Ascending aorta (tissue), 2 donors: Measurements from ENCODE around the gene RPS6KA2. TPM values are rescaled to one million over a fixed set of nuclear protein-coding genes. Genes with fewer than 3 reads are reported as not detected.

ENCODE experiments used
- DNase-seq, 2 donors: peaks; one replicate each; pipeline ENCODE4 v3.0.0-alpha.2; 2019; ENCODE audit warnings: low spot score in 2 of 2
- H3K27ac ChIP-seq, 2 donors: fragments of 200-600 bp; sonication (generic); one replicate each; pipeline ENCODE4 v1.5.1; 2016 to 2017; ENCODE audit warnings: mild to moderate bottlenecking in 1 of 2
- H3K27me3 ChIP-seq: fragments of 200-600 bp; sonication (generic); one replicate; pipeline ENCODE4 v1.5.1; 2017
- H3K36me3 ChIP-seq, 2 donors: fragments of 200-600 bp; sonication (generic); one replicate each; pipeline ENCODE4 v1.5.1; 2016
- H3K4me1 ChIP-seq, 2 donors: fragments of 200-600 bp; sonication (generic); one replicate each; pipeline ENCODE4 v1.5.1; 2016 to 2017; ENCODE audit warnings: mild to moderate bottlenecking in 1 of 2
- H3K4me3 ChIP-seq, 2 donors: fragments of 200-600 bp; sonication (generic); one replicate each; pipeline ENCODE4 v1.5.1; 2016 to 2017; ENCODE audit warnings: mild to moderate bottlenecking in 1 of 2
- H3K9me3 ChIP-seq, 2 donors: fragments of 200-600 bp; sonication (generic); one replicate each; pipeline ENCODE4 v1.5.1; 2016
- intact Hi-C: fragments of 100-400 bp; cut with DNase I; formaldehyde crosslinking; loops from one replicate; pipeline ENCODE4 v1.15.1; 2023
- total RNA-seq: library from RNA; depleted of rRNA; stranded (reverse); fragments of >200 nt; gene quantifications from one replicate; pipeline ENCODE4 v1.1.0, GENCODE V29; 2016
- TF ChIP-seq, protein P1 (sequence below), 3 experiments: fragments of 200-600 bp in 2 of 3; fragments of 450-650 bp in 1 of 3; sonication (generic) in 2 of 3; IDR thresholded peaks; one replicate each; pipeline ENCODE4 v1.5.1; 2016 to 2019; ENCODE audit warnings: antibody characterized with exemption in 3 of 3, mild to moderate bottlenecking in 1 of 3, moderate library complexity in 1 of 3

The RPS6KA2 gene
- total RNA-seq, 1 donor from 2014 or later: 196 TPM

- TF ChIP-seq, protein P1, sequence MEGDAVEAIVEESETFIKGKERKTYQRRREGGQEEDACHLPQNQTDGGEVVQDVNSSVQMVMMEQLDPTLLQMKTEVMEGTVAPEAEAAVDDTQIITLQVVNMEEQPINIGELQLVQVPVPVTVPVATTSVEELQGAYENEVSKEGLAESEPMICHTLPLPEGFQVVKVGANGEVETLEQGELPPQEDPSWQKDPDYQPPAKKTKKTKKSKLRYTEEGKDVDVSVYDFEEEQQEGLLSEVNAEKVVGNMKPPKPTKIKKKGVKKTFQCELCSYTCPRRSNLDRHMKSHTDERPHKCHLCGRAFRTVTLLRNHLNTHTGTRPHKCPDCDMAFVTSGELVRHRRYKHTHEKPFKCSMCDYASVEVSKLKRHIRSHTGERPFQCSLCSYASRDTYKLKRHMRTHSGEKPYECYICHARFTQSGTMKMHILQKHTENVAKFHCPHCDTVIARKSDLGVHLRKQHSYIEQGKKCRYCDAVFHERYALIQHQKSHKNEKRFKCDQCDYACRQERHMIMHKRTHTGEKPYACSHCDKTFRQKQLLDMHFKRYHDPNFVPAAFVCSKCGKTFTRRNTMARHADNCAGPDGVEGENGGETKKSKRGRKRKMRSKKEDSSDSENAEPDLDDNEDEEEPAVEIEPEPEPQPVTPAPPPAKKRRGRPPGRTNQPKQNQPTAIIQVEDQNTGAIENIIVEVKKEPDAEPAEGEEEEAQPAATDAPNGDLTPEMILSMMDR (IDR thresholded peaks at IDR 0.05): no peak
- intact Hi-C loops: no loop called here
- no peak for DNase-seq
- no peaks in the 10 kb centered on the region for H3K9me3 ChIP-seq
- no peak overlapping the region for H3K4me3 ChIP-seq
- H3K36me3 ChIP-seq: no peaks in the 10 kb centered on the region
- H3K27ac ChIP-seq: no peak overlapping the region
- peaks cover 0 to 5% of the 10 kb centered on the region in 2 donors for H3K4me1 ChIP-seq
- no peaks in the 10 kb centered on the region for H3K27me3 ChIP-seq
Observed at GRCh38 chr6:166570929-166571713, 55.9 kb downstream of the RPS6KA2 start.

GRCh38 chr6:166569206-166569605 is 57.8 kb downstream of the RPS6KA2 start:
- Histone ChIP-seq H3K27me3 (no peaks in the 10 kb centered on the region), H3K36me3 (no peaks in the 10 kb centered on the region), H3K27ac (no peak overlapping the region), H3K4me3 (no peak overlapping the region), H3K9me3 (no peaks in the 10 kb centered on the region), H3K4me1 (peaks cover 0 to 6% of the 10 kb centered on the region in 2 donors)
- DNase-seq: no peak
- TF ChIP-seq, protein P1 (IDR thresholded peaks at IDR 0.05): no peak
- intact Hi-C loops: no loop called here

DNA sequence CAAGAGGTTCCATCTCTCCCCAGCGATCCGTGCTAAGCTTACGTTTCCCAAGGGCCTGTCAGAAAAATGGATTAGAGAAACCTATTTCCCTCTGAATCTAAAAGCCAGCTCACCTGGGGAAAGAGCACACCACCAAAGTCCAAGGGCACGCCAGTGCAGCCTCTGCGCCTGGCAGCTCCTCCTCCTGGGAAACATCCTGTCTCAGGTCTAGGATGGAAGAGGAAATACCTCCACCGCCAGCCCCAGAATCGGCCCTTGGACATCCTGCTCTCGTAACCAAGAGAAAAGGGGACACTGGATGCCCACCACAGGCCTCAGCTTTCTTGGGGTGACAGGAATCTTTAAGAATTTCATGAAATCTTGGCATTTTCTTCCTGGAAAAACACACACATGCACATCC is 59.2 kb downstream of the RPS6KA2 start:
- no peaks in the 10 kb centered on the region for H3K27me3 ChIP-seq
- TF ChIP-seq, protein P1 (IDR thresholded peaks at IDR 0.05): no peak
- no peaks in the 10 kb centered on the region for H3K9me3 ChIP-seq
- no peak overlapping the region for H3K27ac ChIP-seq
- H3K4me3 ChIP-seq: no peak overlapping the region
- DNase-seq: no peak
- H3K36me3 ChIP-seq: no peaks in the 10 kb centered on the region
- intact Hi-C loops: no loop called here
- H3K4me1 ChIP-seq: peaks cover 0 to 6% of the 10 kb centered on the region in 2 donors

DNA sequence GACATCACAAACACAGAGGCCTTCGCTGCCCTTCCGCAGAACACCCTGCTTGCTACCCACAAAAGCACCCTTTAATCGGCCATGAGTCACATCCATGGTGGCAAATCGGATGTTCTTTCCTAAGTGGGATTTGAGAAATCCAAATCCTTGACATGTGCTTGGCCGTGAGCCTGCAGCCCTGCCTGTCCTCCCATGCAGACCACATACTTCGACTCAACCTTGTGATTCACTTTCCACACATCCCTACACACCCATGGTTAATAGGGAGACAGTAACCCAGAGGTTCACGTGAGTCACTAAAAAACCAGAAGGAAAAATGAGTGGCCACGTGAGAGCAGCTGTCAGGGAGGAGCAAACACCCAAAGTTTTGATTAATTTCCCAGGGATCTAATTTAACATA is 59.9 kb downstream of the RPS6KA2 start:
- no peak for DNase-seq
- intact Hi-C loops: no loop called here
- H3K4me1 ChIP-seq: peaks cover 0 to 6% of the 10 kb centered on the region in 2 donors
- TF ChIP-seq, protein P1 (IDR thresholded peaks at IDR 0.05): no peak
- H3K9me3 ChIP-seq: no peaks in the 10 kb centered on the region
- H3K36me3 ChIP-seq: no peaks in the 10 kb centered on the region
- no peak overlapping the region for H3K4me3 ChIP-seq
- no peak overlapping the region for H3K27ac ChIP-seq
- no peaks in the 10 kb centered on the region for H3K27me3 ChIP-seq

DNA sequence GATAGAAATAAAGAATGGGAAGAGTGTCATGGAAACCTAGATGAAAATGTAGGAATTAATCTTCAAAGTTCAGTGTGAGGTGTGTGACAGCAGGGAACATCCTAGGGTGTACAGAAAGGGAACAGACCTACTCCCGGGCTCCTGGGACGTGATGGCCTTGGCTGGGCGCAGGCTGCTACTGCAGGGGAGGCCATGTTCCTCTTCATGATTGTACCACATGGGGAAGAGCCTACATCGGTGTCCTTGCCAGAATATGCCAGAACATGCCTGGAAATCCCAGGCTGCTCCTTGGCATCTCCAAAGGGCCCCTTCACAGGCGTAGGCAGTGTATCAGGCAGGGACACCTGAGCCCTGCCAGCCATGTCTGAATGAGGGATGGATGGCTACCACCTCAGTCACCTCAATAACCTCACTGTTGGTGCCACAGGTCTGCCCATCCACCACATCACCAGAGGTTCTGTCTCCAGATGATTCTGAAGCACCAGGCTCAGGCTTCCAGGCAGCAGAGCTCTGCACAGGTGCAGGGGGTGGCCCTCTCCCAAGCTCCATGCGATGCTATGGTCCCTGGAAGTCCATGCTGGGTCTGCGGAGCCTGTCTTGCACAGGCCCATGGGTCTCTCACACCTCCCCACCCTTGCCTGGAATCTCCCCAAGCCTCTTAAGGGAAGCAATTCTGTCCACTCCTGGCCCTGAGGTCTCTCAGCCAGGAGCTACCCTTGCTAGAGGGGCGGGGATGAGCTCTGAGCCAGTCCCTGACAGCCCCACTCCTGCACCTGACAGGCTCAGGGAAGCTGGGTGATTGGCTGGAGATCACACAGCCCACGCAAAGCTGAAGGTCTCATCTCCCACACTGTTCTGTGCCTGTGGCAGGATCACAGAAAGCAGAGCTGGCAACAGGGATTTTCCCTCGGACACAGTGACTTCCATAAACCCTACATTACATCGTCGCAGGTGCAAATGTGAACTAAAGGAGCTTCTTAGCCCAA is 60.7 kb downstream of the RPS6KA2 start:
- Histone ChIP-seq H3K4me3 (no peak overlapping the region), H3K9me3 (no peaks in the 10 kb centered on the region), H3K27ac (no peak overlapping the region), H3K4me1 (peaks cover 0 to 6% of the 10 kb centered on the region in 2 donors), H3K36me3 (no peaks in the 10 kb centered on the region), H3K27me3 (no peaks in the 10 kb centered on the region)
- TF ChIP-seq, protein P1 (IDR thresholded peaks at IDR 0.05): no peak
- intact Hi-C loops: no loop called here
- no peak for DNase-seq
